ENCODE results near the gene VPS4B. TPM values are rescaled to one million over a fixed set of nuclear protein-coding genes. Genes with fewer than 3 reads are reported as not detected.

The VPS4B gene
- total RNA-seq, 1 donor from 2014 or later: 43.1 TPM

DNA sequence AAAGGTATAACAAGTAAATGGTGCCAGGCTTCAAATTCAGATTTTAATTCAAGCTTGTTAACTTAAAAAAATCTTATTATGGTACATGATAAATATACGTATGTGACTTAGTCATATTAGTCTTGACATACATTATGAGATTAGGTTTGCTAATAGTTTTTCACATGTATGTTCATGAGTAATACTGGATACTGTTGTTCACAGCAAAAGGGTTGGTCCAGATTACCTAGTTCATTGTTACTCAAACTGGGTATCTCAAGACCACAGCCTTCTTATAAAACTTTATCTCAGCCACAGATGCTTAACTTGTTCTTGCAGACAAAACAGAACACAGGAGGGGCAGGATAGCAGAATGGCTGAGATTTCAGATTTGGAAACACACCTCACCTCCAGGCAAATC, 26.8 kb downstream of the VPS4B start:
- Mint-ChIP-seq H3K9me3 (ENCODE audit: unreplicated experiment) (no peaks in the 10 kb centered on the region), H3K4me3 (ENCODE audit: unreplicated experiment) (no peak overlapping the region), H3K4me1 (ENCODE audit: unreplicated experiment) (no peaks in the 10 kb centered on the region), H3K27me3 (ENCODE audit: unreplicated experiment) (peaks cover 1% of the 10 kb centered on the region), H3K27ac (ENCODE audit: unreplicated experiment) (no peak overlapping the region), H3K36me3 (ENCODE audit: low read depth, unreplicated experiment) (peaks cover 11% of the 10 kb centered on the region)
- TF ChIP-seq, protein P1, sequence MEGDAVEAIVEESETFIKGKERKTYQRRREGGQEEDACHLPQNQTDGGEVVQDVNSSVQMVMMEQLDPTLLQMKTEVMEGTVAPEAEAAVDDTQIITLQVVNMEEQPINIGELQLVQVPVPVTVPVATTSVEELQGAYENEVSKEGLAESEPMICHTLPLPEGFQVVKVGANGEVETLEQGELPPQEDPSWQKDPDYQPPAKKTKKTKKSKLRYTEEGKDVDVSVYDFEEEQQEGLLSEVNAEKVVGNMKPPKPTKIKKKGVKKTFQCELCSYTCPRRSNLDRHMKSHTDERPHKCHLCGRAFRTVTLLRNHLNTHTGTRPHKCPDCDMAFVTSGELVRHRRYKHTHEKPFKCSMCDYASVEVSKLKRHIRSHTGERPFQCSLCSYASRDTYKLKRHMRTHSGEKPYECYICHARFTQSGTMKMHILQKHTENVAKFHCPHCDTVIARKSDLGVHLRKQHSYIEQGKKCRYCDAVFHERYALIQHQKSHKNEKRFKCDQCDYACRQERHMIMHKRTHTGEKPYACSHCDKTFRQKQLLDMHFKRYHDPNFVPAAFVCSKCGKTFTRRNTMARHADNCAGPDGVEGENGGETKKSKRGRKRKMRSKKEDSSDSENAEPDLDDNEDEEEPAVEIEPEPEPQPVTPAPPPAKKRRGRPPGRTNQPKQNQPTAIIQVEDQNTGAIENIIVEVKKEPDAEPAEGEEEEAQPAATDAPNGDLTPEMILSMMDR (IDR thresholded peaks at IDR 0.05; ENCODE audit: unreplicated experiment): no peak
- no peak for DNase-seq (ENCODE audit: low spot score)

DNA sequence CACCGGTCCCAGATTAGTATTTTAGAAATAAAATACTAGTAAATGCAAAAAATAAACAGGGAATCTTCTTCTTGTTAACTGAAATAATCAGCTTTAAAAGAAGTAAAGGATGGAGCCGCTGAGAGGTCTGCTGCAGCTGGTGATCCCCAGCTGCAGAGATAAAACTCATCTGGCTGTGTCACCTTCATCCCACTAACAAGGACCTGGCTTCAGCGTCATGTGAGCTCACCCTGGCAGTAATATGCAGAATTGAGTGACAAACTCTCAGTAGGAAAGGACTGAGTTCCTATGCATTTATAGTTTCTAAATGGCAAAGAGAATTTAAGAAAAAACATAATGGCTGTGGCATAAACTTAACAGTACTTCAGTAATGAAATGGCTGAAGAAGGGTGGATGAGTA, 27.3 kb downstream of the VPS4B start:
- Mint-ChIP-seq H3K4me1 (ENCODE audit: unreplicated experiment) (no peaks in the 10 kb centered on the region), H3K27me3 (ENCODE audit: unreplicated experiment) (peaks cover 1% of the 10 kb centered on the region), H3K27ac (ENCODE audit: unreplicated experiment) (no peak overlapping the region), H3K4me3 (ENCODE audit: unreplicated experiment) (no peak overlapping the region), H3K36me3 (ENCODE audit: low read depth, unreplicated experiment) (peaks cover 11% of the 10 kb centered on the region), H3K9me3 (ENCODE audit: unreplicated experiment) (no peaks in the 10 kb centered on the region)
- TF ChIP-seq, protein P1 (IDR thresholded peaks at IDR 0.05; ENCODE audit: unreplicated experiment): no peak
- no peak for DNase-seq (ENCODE audit: low spot score)

DNA sequence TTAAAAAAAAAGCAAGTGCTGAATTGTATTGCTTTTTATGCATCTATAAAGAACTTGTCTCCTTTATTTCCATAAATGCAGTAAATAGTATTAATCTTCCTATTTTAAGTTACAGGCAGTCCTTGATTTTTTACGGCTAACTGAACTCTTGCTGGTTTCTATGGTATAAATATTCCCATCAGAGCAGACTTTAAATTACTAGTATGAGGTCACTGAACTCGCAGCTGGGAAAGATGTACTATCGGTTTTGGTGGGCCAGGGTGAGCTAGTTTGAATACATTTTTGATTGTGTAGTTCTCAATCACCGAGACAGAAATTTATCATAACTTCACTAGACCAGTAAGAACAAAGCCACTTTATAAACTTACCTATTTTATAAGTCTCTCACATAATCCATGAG, 34.4 kb downstream of the VPS4B start:
- no peak for DNase-seq (ENCODE audit: low spot score)
- Mint-ChIP-seq H3K27ac (ENCODE audit: unreplicated experiment) (no peak overlapping the region), H3K36me3 (ENCODE audit: low read depth, unreplicated experiment) (peaks cover 11% of the 10 kb centered on the region), H3K27me3 (ENCODE audit: unreplicated experiment) (peaks cover 1% of the 10 kb centered on the region), H3K4me3 (ENCODE audit: unreplicated experiment) (no peak overlapping the region), H3K9me3 (ENCODE audit: unreplicated experiment) (no peaks in the 10 kb centered on the region), H3K4me1 (ENCODE audit: unreplicated experiment) (no peaks in the 10 kb centered on the region)
- TF ChIP-seq, protein P1 (IDR thresholded peaks at IDR 0.05; ENCODE audit: unreplicated experiment): no peak

DNA sequence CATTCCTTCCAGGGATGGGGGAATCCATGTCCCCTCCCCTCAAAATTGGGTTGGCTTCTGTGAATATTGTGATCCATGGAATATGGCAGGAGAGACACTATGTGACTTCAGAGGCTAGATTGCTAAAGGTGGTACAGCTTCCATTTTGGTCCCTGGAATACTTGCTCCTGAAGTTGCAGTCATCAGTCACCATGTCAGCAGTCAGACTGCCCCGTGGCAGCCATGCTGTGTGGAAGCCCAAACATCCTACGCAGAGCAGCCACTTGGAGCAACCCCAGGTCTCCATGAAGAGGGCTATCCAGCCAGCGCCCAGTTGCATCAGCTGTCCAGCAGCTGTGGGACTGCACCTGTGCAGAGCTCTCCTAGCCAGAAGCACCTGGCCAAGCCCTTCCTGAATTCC, 39.4 kb downstream of the VPS4B start:
- no peak for DNase-seq (ENCODE audit: low spot score)
- peaks cover 4% of the 10 kb centered on the region for H3K36me3 Mint-ChIP-seq (ENCODE audit: low read depth, unreplicated experiment)
- no peaks in the 10 kb centered on the region for H3K9me3 Mint-ChIP-seq (ENCODE audit: unreplicated experiment)
- H3K27me3 Mint-ChIP-seq (ENCODE audit: unreplicated experiment): no peaks in the 10 kb centered on the region
- H3K27ac Mint-ChIP-seq (ENCODE audit: unreplicated experiment): no peak overlapping the region
- H3K4me1 Mint-ChIP-seq (ENCODE audit: unreplicated experiment): no peaks in the 10 kb centered on the region
- no peak overlapping the region for H3K4me3 Mint-ChIP-seq (ENCODE audit: unreplicated experiment)
- TF ChIP-seq, protein P1 (IDR thresholded peaks at IDR 0.05; ENCODE audit: unreplicated experiment): no peak

DNA sequence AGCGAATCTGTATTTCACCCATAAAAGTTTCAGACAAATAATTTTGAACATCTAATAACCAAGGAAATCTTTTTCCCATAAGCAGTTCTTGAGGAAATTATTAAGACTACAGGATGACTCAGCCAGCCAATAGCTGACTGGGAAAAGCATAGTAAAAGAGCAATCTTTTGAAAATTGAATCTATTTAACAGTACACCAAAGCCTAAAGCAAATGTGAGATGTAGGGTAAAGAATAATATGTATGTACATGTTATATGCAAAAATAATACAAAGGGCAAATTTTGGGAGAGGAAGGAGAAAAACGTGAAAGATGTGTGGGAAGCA, 42.7 kb downstream of the VPS4B start:
- no peaks in the 10 kb centered on the region for H3K27me3 Mint-ChIP-seq (ENCODE audit: unreplicated experiment)
- no peaks in the 10 kb centered on the region for H3K4me1 Mint-ChIP-seq (ENCODE audit: unreplicated experiment)
- DNase-seq (ENCODE audit: low spot score): no peak
- H3K27ac Mint-ChIP-seq (ENCODE audit: unreplicated experiment): no peak overlapping the region
- no peaks in the 10 kb centered on the region for H3K9me3 Mint-ChIP-seq (ENCODE audit: unreplicated experiment)
- peaks cover 8% of the 10 kb centered on the region for H3K36me3 Mint-ChIP-seq (ENCODE audit: low read depth, unreplicated experiment)
- TF ChIP-seq, protein P1 (IDR thresholded peaks at IDR 0.05; ENCODE audit: unreplicated experiment): no peak
- H3K4me3 Mint-ChIP-seq (ENCODE audit: unreplicated experiment): no peak overlapping the region

Measured in endothelial cell (in vitro differentiated cells).